DND-41 (cell line): ENCODE results near the gene CD151.

Experiments used
- CTCF ChIP-seq: IDR thresholded peaks from 2 replicates; pipeline ENCODE4 v1.5.1; 2012; ENCODE audit warnings: borderline replicate concordance, low read length, moderate library complexity, mild to moderate bottlenecking; ENCODE audit not compliant: poor library complexity, severe bottlenecking; ENCODE audit errors: extremely low read depth
- EZH2 ChIP-seq: IDR thresholded peaks from 3 replicates; pipeline ENCODE4 v1.6.1; 2012; ENCODE audit warnings: borderline replicate concordance, low read depth, mild to moderate bottlenecking, moderate library complexity, low read length, inconsistent platforms; ENCODE audit not compliant: severe bottlenecking

GRCh38 chr11:804599-804964 is 28.2 kb upstream of the CD151 start:
- no peak for TF ChIP-seq CTCF
- no peak for TF ChIP-seq EZH2
